ENCODE results near the gene ARHGAP8. TPM values are rescaled to one million over a fixed set of nuclear protein-coding genes. Genes with fewer than 3 reads are reported as not detected.

Gene ARHGAP8
- total and polyA plus RNA-seq, 2 of the 13 experiments (the other 11 are each of a cell fraction or from before 2014, with no cell fraction given), result 0.07 TPM; not detected in 1

DNA sequence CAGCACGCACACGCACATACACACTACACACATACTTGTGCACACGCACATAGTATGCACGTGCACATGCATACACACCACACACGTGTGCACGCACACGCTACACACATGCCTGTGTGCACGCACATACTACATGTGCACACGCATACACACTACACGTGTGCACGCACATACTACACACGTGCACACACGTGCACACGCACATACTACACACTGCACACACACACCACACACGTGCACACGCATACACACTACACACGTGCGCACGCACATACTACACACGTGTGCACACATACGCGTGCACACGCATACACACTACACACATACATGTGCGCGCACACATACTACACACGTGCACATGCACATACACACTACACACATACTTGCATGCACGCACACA is 19.7 kb upstream of the ARHGAP8 start:
- in situ Hi-C loops (cut with HindIII; ENCODE audit: extremely low pct_ligation_motif_present, low pct_unique_long_range_greater_than_20kb), result no loop called here
- peaks cover 7% of the 10 kb centered on the region; the same call in 1 of the 2 replicates for H4K20me1 ChIP-seq (ENCODE audit: insufficient read depth, low read length)
- FAIRE-seq, result no peak
- 79% methylated on average over 19 of the region's 27 CpGs for WGBS (ENCODE audit: low lambda C conversion rate)
- no peak overlapping the region for H3K4me3 ChIP-seq (replicated peaks in 1 of 3; ENCODE audit: insufficient read depth in 1 of 3, low read depth in 2 of 3, low read length in 3 of 3)
- peaks cover 0 to 4% of the 10 kb centered on the region in 2 experiments; a peak in 3 of 5 replicates for H3K36me3 ChIP-seq (replicated peaks in 1 of 2; ENCODE audit: control insufficient read depth in 1 of 2, insufficient read depth in 2 of 2, low read length in 2 of 2)
- TF ChIP-seq, protein P1, sequence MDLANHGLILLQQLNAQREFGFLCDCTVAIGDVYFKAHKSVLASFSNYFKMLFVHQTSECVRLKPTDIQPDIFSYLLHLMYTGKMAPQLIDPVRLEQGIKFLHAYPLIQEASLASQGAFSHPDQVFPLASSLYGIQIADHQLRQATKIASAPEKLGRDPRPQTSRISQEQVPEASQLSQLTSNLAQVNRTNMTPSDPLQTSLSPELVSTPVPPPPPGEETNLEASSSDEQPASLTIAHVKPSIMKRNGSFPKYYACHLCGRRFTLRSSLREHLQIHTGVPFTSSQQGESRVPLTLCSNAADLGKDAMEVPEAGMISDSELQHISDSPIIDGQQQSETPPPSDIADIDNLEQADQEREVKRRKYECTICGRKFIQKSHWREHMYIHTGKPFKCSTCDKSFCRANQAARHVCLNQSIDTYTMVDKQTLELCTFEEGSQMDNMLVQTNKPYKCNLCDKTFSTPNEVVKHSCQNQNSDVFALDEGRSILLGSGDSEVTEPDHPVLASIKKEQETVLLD (CRISPR knock-in tag; IDR thresholded peaks at IDR 0.05; ENCODE audit: low read depth), result no peak
- TF ChIP-seq POLR2A (IDR thresholded peaks at IDR 0.05; ENCODE audit: insufficient read depth in 1 of 2, low read depth in 2 of 2, low read length in 2 of 2), result 0 out of 4 replicates have a peak, but pooled peaks of 1 of the 2 experiments have one; percentile 26
- TF ChIP-seq, protein P2, sequence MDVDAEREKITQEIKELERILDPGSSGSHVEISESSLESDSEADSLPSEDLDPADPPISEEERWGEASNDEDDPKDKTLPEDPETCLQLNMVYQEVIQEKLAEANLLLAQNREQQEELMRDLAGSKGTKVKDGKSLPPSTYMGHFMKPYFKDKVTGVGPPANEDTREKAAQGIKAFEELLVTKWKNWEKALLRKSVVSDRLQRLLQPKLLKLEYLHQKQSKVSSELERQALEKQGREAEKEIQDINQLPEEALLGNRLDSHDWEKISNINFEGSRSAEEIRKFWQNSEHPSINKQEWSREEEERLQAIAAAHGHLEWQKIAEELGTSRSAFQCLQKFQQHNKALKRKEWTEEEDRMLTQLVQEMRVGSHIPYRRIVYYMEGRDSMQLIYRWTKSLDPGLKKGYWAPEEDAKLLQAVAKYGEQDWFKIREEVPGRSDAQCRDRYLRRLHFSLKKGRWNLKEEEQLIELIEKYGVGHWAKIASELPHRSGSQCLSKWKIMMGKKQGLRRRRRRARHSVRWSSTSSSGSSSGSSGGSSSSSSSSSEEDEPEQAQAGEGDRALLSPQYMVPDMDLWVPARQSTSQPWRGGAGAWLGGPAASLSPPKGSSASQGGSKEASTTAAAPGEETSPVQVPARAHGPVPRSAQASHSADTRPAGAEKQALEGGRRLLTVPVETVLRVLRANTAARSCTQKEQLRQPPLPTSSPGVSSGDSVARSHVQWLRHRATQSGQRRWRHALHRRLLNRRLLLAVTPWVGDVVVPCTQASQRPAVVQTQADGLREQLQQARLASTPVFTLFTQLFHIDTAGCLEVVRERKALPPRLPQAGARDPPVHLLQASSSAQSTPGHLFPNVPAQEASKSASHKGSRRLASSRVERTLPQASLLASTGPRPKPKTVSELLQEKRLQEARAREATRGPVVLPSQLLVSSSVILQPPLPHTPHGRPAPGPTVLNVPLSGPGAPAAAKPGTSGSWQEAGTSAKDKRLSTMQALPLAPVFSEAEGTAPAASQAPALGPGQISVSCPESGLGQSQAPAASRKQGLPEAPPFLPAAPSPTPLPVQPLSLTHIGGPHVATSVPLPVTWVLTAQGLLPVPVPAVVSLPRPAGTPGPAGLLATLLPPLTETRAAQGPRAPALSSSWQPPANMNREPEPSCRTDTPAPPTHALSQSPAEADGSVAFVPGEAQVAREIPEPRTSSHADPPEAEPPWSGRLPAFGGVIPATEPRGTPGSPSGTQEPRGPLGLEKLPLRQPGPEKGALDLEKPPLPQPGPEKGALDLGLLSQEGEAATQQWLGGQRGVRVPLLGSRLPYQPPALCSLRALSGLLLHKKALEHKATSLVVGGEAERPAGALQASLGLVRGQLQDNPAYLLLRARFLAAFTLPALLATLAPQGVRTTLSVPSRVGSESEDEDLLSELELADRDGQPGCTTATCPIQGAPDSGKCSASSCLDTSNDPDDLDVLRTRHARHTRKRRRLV (CRISPR knock-in tag; IDR thresholded peaks at IDR 0.05), result no peak
- TF ChIP-seq, protein P3, sequence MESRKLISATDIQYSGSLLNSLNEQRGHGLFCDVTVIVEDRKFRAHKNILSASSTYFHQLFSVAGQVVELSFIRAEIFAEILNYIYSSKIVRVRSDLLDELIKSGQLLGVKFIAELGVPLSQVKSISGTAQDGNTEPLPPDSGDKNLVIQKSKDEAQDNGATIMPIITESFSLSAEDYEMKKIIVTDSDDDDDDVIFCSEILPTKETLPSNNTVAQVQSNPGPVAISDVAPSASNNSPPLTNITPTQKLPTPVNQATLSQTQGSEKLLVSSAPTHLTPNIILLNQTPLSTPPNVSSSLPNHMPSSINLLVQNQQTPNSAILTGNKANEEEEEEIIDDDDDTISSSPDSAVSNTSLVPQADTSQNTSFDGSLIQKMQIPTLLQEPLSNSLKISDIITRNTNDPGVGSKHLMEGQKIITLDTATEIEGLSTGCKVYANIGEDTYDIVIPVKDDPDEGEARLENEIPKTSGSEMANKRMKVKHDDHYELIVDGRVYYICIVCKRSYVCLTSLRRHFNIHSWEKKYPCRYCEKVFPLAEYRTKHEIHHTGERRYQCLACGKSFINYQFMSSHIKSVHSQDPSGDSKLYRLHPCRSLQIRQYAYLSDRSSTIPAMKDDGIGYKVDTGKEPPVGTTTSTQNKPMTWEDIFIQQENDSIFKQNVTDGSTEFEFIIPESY (CRISPR knock-in tag; IDR thresholded peaks at IDR 0.05), result no peak
- no peak overlapping the region for H2AFZ ChIP-seq (ENCODE audit: low read length)
- POLR2A ChIA-PET, result no interaction called here
- intact Hi-C loops (cut with micrococcal nuclease; ENCODE audit: unreplicated experiment), result no loop called here
- no peaks in the 10 kb centered on the region; a peak in 1 of 5 replicates for H3K27me3 ChIP-seq (ENCODE audit: control insufficient read depth in 1 of 2, insufficient read depth in 2 of 2, low read length in 2 of 2)
- BruUV-seq (replicated peaks), result no TSS peak
- no peaks in the 10 kb centered on the region for H3K9me3 ChIP-seq (ENCODE audit: low read length)
- DNase-seq (ENCODE audit: low spot score), result no peak
- no peaks in the 10 kb centered on the region for H3K79me2 ChIP-seq (ENCODE audit: insufficient read depth, low read length)
- peaks cover 27% of the 10 kb centered on the region for H3K4me1 ChIP-seq (ENCODE audit: insufficient read depth, low read length)
- ATAC-seq, result no peak
- no peak overlapping the region for H3K27ac ChIP-seq (ENCODE audit: extremely low read length, insufficient read depth, low read length)
- H3K9ac ChIP-seq (ENCODE audit: insufficient read depth, low read depth, low read length), result no peak overlapping the region
- CTCF ChIA-PET (ENCODE audit: low intra/inter-chr PET ratio, low total read pairs), result no interaction called here
- no peak overlapping the region for H3K4me2 ChIP-seq (ENCODE audit: low read depth, low read length)
